ENCODE results near the gene CBX8.

- TF ChIP-seq EZH2 (IDR thresholded peaks at IDR 0.05), result no peak
- TF ChIP-seq POLR2AphosphoS5 (IDR thresholded peaks at IDR 0.05; ENCODE audit: borderline replicate concordance, low read depth, low read length), result no peak
- no peak for TF ChIP-seq FOXP2 (optimal IDR thresholded peaks at IDR 0.05; ENCODE audit: control extremely low read depth, extremely low read length, insufficient read depth)
Observed at GRCh38 chr17:79745641-79746105, 51.2 kb downstream of the CBX8 start.

Data from SK-N-MC (cell line).